ENCODE results near the gene RILP.

The RILP gene

DNA sequence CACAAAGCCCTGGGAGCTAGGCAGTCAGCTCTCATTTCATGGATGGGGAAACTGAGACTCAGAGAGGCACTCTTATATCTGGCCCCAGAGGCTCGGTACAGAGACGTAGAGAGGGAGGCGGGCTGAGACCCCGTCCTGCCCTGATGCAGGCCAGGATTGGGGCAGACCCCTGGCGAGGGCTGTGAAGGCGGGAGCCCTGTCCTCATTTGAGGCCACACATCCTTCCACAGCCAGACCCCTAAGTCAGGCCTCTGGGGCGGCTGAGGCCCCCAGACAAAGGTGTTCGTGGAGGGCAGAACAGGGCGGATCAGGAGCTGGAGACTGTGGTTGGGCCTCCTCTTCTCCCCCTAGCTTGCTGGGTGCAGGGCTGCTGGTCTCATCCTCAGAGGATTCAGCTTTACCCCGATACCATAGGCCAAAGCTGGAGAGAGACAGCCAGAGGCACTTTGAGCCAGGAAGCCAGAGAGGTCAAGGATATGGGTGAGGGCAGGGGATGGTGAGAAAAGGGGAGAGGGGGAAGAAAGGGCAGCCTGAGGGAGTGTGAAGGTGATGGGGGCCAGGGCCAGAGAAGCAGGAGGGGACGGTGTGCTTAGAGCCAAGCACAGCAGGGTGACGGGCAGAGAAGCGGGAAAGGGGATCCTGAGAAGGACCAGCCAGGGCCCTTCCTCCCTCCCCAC, 3.3 kb downstream of the RILP start:
- no peak for DNase-seq

DNA sequence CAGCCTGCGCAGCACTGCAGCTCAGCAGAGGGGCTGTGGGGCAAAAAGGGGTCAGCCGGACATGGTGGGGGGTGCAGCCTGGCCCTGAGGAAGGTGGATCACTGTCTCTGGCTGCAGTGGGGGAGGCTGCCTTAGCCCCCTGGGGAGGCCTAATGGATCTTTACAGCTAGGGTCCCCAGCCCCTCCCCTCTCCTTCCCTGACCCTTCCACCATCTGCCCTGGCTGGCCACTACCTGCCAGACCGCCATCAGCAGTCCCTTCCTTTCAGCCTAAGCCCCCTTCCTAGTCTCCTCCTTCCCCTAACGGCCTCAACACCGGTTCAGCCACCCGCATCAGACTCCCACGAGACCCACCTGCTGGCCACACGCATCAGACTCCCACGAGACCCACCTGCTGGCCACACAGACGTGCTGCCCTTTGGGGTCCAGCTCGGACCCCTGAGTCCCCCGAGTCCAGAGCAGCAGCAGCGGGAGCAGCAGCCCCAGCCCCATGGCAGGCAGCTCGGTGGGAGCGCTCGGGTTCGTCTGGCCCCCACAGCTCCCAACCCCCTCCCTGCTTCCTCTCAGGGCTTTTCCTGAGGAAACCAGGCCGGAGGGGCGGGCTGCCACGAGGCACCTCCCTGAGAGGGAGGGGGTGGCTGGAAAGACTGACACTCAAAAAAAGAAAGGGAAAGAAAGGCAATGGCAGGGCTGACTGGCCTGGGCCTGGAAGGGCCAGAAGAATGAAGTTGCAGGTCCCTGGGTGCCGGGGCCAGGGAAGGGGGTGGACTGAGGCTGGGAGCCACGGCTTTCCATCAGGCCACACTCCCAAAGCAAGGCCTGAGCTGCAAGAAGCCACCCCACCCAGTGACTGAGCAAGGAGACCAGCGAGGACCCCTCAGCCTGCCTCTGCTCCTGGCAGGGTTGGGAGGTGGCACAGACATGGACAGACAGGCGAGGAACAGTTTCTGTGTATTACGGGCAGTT, 4.2 kb downstream of the RILP start, which contains the start of gene SCARF1:
TSS of gene SCARF1 (minus strand) at position 526 of the 965 bp plus-strand sequence. CDS start at position 491, 35 bp downstream.
- DNase-seq: no peak

DNA sequence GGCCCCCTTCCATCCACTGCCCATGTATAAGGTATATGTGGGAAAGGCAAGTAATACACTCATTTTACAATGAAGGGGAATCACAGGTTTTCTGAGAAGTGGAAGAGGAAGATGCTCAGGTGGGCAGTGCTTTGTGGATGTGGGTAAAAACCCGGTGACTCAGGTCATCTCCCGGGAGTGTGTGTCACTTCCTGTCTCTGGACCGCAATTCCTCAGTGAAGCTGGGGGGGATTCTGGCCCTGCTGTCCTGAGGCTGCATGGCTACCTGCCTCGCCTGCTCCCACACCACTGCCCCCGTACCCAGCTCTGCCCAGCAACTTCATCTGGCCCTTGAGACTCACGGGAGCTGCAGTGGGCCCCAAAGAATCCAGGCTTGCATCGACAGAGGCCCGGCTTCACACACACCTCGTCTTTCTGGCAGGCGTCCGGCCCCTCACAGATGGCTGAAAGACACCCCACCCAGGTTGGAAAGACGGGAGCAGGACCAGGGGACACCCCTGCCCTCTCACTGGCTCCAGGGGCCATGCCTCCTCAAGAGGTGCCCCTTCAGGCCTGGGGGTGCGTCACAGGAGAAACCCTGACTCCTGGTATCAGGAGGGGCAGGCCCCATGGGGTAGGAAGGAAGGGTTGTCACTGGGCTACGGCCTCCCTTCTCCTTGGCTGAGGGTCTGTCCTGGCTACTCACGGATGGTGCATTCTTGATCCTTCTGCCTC, 5.0 kb downstream of the RILP start:
- DNase-seq: no peak

DNA sequence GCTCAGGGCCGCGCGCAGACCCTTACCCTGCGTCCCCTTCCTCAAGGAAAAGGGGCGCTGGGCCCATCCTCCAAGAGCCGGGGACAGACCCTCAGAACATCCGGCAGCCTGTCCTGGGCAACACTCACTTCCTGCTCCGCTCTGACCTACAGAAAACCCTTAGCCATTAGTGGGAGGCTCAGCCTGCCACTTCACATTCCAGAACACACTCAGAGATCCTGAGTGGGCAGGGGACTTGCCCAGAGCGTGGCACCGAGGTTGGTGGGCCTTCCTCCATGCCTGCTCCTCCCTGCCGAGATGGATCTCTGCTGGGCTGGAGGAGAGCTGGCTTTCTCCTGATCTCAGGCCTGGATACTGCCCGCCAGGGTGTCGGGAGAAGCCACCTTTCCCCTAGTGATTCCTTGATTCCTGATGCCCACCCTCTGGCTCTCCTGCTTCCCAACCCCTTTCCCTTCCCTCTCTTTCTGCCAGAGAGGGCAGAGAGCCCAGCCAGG, 5.6 kb downstream of the RILP start:
- DNase-seq: no peak

DNA sequence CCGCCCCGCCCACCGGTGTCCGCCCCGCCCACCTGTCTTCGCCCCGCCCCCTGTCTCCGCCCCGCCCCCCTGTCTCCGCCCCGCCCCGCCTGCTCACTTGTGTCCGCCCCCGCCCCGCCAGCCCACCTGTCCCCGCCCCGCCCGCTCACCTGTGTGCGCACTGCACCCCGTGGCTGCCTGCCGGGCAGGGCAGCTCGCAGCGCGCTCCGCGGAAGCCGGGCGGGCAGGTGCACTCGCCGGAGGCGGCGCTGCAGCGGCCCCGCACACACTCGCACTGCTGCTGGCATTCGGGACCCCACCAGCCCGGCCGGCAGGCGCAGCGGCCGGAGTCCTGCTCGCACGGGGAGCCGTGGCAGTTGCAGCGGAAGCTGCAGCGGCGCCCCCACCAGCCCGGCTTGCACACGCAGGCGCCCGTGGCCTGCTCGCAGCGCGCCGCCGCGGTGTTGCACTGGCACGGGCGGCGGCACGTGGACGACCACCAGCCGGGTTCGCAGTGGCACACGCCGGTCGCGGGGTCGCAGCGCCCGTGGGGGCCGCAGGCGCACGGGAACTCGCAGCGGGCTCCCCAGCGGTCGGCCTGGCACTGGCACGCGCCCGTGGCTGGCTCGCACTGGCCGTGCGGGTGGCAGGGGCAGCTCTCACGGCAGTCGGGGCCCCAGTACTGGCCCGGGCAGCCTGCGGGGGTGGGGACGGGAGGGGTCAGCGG, 6.2 kb downstream of the RILP start:
- DNase-seq: peak; percentile 51

DNA sequence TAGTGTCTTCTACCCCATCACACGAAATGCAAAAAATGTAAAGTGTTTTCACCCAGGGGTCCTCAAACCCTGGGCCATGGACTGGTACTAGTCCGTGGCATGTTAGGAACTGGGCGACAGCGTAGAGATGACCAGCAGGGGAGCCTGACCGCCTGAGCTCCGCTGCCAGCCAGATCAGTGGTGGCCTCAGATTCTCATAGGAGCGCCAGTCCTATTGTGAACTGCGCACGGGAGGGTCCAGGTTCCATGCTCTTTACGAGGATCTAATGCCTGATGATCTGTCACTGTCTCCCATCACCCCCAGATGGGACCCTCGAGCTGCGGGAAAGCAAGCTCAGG, 8.6 kb downstream of the RILP start:
- DNase-seq: no peak

DNA sequence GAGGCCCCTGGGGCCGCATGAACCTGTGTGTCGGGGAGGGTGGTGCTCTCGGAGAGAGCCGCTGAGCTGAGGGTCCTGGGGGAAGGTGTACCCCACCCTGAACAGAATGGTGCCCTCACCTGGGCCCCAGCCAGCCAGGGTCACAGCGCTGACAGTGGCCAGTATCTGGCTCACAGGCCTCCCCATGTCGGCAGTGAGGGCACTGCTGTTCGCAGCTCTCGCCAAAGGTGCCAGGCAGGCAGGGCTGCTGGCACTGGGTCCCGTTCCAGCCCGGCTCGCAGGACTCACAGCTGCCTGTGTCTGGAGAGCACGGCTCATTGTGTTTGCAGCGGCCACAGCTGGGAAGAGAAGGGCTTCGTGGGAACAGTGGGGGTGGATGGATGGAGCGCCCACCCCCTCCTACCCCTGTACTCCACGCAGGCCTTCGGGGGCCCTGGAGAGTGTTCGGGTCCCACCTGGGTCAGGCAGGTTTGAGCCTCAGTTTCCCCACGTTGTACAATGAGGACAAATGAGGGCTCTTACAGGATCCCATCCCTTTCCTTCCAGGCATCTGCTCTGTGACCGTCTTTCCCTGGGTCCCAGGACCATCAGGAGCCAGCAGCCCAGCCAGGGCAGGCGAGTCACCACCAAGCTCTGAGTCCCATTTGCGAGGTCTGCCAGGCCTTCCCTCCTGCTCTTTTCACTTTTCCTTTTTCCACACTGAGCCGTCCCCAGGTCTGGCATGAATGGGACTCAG, 9.2 kb downstream of the RILP start:
- no peak for DNase-seq

DNA sequence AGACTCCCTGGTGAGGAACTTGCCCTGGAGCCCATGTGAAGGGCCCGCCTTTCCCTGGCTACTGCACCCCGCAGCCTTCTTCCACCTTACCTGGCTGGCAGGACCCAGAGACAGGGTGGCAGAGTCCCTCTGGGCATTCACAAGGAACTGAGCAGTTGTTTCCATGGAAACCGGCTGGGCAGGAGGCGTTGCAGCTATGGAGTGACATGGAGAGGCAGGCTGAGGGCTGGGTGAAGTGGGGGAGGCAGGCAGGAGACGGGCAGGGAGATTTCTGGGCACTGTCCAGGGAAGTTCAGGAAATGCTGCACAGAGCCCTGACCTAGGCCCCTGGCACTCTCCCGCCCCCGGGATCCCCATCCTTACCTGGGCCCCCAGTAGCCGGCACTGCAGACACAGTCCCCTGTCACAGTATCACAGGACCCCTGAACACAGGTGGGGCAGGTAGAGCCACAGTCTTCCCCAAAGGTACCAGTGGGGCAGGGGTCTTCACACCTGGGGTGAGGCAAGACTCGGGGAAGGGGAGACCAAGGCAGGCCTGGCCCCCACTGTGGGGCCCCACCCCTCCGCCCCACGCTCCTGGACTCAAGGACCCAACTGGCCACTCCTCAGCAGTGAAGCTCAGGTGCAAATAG, 10.0 kb downstream of the RILP start:
- DNase-seq: no peak

DNA sequence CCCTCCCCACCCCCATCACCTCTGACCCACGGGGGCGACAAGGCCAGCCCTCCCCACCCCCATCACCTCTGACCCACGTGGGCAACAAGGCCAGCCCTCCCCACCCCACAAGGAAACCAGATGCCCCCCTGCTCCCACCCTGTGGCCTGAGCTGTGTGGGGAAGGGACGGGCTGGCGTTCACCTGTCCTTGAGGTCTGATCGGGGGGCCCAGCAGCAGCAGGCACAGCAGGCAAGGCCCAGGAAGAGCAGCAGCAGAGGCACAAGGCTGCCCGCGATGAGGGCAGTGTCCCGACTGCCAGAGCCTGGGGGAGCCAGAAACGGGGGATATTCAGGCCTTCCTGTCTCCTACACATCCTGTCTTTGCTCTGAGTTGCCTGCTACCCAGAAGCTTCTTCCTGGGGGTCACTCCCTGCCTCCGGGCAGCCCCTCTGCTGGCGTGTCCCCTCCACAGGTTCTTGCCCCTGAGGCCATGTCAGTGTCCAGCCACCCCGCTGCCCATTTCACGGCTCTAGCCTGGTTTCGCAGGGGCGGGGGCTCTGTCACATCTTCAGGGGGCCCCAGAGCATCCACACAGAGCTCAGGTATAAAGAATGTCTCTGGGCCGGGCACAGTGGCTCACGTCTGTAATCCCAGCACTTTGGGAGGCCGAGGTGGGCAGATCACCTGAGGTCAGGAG, 10.9 kb downstream of the RILP start:
- DNase-seq: no peak

DNA sequence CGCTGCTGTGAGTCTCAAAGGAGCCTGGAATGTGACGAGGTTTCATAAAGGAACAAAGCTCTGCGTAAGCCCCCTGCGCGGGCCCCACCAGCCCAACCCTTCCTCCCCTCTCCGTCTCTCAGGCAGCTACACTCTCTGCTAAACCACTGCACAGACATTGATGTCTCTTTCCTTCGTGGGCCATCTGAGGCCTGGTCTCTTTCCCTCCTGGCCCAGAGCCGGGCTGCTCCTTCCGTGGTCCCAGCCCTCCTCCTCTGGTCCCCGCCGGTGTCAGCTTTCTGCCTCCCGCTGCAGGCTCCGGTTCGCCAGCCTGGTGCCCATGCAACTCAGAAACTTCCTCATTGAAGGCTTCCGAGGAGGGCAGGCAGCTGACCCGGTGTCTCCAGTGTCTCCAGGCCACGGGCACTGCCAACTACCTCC, 11.5 kb downstream of the RILP start:
- no peak for DNase-seq

DNA sequence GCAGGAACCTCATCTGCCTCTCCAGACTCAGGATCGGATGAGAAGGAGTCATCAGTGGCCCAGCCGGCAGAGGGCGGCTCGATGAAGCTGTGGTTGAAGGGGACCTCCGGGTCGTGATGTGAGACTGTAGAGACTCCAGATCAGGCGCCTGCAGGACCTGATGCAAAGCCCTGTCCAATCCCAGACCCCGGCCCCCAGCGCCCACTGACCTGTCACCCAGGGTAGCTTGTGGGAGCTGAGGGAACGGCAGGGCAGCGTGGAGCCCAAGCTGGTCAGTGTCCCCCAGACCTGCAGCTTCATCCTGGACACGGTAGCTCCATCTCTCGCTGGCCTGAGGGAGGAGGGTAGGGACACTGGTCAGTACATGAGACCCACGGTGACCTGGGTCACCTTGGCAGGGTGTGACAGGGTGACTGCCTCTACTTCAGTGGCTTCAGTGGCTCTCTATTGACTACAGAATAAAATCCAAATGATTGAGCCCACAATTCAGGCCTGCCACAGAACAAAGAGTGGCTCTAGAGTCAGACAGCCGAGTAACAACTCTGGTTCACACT, 12.9 kb downstream of the RILP start:
- no peak for DNase-seq

DNA sequence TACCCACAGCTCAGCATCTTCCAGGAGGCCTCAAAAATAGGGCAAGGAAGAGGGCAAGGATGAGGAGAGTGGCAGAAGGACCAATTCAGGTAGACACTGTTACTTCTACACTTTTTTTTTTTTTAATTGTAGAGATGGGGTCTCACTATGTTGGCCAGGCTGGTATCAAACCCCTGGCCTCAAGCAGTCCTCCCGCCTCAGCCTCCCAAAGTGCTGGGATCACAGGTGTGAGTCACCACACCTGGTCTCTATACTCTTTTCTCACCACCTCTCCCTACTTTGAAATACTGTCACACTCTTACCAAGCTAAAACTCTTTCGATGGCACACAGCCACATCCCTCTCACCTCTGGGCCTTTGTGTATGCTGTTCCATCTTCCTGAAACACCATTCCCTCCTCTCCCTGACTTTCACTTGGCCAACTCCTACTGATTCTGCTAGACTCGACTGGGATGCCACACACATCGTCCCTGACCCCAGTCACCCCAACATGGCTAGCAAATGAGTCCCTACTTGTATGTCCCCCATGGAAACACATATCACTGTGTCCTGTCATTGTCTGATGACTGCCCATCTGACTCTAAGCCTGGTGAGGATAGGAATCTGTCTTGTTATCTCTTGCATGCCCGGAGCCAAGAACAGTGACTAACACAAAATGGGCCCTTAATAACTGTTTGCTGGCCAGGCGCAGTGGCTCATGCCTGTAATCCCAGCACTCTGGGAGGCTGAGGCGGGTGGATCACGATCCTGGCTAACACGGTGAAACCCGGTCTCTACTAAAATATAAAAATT, 13.8 kb downstream of the RILP start:
- no peak for DNase-seq

DNA sequence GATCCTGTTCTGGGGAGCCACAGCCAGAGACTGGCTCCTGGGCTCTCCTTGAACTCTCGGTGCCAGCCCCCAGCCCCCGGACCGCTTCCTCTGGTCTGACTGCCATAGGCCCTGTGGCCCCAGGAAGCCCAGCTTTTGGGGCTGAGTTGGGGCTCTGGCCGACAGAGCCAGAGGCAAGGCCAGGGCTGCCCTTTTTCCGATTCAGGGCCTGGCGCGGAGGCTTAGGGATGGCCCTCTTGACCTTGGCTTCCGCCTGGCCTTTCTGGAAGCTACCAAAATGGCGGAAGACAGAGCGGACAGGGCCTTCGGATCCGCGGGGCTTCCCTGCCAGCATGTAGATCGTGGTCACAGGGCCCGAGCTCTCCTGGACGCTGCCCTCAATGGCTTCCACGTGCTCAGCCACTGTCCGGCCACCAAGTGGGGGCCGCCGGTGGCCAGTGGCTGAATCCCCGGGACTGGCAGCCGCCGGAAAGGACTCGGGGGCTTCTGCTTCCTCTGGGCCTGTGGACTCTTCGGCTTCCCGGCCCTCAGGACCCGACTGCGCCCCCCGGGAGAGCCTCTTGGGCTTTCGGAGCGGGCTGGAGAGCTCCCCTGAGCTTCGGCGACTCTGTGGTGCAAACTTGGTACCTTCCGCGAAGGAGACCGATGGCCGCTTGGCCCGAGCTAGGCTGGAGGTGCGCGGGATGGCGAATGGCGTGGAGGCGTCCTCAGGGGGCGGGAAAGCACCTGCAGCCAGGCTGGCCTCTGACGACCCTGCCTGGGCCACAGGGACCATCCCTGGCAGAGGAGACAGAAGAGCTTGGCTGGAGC, 14.6 kb downstream of the RILP start:
- no peak for DNase-seq

DNA sequence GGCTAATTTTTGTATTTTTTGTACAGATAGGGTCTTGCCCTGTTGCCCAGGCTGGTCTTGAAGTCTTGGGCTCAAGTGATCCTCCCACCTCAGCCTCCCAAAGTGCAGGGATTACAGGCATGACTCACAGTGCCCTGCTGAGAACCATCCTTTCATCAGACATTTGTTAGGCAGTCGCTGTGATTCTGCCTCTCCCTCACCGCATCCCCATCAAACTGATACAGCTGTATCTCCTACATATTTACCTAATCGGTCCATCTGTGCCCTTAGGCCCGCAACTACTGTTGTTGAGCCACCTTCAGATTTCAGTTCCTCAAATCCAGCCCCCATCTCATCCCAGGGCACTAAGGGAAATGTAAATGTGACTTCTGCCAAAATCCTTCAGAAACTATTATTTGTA, 19.0 kb downstream of the RILP start:
- no peak for DNase-seq

DNA sequence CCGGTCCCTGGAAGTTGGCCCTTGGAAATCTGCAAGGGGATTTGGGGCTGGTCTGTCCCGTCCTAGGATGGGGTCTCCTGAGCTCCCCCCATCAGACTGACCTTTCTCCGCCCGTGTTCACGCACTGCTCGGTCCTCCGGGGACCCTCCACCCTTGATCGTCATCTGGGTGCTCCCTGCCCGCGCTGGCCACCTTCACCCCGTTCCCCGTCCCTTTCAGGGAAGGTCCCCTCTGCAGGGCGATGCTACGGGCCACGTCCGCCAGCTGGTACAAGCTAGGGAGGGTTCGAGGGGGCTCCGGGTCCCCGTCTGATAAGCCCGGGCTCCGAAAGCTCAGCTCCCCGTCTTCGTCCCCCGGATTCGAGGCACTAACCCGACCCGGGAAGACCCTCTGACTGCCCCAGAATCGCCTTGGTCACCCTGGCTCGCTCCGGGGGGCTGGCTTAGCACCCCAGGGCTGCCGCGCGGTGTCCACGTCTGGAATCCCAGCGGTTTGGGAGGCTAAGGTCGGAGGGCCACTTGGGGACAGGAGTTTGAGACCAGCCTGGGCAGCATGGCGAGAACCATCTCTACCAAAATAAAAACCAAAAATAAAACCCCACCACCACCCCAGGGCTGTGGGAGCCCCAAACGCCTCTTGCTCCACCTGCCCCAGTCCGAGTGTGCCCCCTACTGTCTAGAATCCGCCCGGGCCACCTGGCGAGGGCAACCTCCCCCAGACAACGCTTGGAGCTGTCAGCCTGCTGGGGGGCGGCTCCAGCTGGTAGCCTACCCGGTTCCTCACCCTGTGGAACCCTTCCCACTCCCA, 20.0 kb downstream of the RILP start:
- peak; percentile 75 for DNase-seq

DNA sequence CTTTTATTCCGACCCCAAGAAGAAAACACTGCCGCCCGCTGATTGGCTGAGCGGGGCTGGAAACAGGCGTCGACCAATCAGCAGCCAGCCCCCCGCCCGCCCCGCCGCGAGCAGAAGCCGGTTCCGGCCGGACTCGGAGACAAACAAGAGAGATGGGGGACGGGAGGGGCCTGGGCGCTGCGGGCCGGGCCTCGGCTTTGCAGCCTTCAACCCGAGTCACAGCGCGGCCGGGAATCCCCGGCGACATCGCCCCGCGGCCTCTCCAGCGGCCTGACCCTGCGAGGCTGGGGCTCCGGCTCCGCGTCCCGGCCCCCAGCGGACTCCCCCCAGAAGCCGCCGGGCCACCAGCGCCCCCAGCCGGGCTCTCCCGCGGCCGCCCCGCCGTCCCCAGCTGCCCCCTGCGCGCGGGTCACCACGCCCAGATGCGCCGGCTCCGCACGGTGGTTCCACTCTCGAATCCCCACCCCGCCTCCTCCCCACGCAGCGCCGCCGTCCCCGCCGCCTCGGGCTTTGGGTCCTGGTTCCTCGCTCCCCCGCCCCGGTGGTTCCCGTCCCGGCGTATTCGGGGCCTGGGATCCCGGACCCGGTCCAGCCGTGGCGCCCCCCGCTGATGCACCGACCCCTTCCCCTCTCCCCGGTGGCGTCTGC, 20.7 kb downstream of the RILP start:
- DNase-seq: peak; percentile 91
